Fibroblast of skin of right quadriceps (primary cell): ENCODE measurements around the gene ZNF408.

Source experiments
- DNase-seq: peaks from one replicate; pipeline ENCODE4 v3.0.0-alpha.2; 2013

ZNF408 gene

DNA sequence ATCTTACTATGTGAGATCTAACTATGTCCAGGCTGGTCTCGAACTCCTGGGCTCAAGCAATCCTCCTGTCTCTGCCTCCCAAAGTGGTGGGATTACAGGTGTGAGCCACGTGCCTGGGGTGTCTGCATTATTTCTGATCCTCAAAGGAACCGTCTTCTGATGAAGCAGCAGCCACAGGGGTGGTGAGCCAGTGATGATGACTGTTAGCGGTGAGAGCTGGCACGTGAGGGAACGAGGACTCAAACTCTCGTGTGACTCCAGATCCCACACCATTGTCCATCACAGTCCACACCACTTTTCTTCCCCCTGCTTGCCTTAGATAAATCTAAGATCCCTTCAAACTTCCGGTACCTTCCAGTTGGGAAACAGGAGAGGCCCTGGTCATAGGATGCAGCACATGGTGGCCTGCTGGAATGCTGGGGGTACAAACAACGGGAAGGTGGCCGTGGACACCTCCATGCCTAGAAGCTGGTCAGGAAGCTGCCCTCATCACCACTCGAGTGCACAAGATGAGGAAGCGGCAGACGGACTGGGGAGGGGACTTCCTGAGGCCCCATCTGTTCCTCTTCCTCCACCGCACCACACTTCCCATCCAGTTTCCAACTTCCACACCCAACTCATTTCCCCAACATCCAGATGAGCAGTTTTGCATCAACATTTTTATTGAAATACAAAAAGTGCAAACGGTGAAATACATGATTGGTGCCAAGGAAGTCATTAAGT is 24.2 kb upstream of the ZNF408 start:
- DNase-seq: no peak

DNA sequence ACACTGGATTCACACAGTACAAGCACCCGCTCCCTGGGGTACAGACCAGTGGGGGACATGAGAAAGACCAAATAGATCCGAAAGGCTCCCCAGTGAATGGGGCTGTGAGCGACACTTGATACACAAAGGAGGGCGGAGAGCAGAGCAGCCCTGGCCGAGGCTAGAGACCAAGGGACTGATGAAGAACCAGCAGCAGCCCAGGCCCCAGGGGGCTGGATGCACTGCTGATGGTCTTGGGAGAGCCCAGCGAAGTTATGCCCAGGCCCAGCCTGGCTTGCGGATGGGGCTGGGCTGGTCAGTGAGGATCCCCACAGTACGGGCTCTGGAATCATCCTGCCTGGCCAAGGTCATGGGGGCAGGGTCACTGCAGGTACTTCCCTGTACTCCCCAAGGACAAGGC is 23.7 kb upstream of the ZNF408 start:
- no peak for DNase-seq

DNA sequence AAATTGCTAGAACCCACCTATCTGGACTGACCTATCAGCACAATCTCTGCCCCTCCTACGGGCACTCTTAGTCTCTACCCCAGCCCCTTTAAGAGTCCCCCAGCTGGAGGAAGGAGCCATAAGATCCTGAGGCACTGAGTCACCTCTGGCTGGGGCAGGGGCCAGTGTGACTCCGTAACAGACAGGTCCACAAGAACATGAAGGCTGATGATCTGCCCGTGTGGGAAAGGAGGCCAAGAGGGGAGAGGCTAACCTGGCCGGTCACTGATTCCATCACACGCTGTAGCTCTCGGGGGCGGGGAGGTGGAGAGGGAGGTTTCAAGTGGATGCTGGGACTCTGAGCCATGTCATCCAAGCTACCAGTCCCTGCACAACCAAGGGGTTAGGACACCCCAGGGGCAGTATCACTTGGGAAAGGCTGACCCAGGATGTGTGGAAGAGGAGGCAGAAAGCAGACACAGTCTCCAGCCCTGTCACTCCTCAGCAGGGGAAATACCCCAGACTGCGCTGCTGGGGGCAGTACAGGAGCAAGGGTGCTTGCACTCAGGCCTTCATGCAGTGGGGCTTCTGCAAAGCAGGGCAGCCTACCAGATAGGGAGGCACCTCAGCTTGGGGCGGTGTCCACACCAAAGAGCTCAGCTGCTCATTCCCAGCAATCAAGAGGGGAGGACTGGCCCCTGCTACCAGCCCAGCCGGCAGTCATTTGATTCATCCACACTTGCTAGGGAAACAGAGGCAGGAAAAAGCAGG is 22.7 kb upstream of the ZNF408 start:
- no peak for DNase-seq

DNA sequence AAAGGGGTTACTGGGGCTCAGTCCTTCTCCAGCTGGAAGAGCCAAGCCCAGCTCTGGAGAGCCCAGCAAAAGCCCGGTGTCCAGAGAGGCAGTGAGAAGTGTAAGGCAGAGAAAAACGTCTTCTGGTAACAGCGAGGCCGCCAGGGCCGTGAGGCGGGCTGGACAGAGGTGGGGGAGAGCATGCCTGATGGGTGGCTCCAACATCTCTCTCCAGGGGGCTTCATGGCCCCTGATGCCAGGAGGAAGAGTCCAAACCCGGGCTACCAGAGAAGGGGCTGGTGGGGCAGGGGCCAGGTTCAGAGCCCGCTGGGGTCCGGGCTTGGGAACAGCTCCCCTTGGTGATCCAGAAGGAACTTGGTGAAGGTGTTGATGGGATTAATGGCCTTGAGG is 22.1 kb upstream of the ZNF408 start:
- DNase-seq: no peak

DNA sequence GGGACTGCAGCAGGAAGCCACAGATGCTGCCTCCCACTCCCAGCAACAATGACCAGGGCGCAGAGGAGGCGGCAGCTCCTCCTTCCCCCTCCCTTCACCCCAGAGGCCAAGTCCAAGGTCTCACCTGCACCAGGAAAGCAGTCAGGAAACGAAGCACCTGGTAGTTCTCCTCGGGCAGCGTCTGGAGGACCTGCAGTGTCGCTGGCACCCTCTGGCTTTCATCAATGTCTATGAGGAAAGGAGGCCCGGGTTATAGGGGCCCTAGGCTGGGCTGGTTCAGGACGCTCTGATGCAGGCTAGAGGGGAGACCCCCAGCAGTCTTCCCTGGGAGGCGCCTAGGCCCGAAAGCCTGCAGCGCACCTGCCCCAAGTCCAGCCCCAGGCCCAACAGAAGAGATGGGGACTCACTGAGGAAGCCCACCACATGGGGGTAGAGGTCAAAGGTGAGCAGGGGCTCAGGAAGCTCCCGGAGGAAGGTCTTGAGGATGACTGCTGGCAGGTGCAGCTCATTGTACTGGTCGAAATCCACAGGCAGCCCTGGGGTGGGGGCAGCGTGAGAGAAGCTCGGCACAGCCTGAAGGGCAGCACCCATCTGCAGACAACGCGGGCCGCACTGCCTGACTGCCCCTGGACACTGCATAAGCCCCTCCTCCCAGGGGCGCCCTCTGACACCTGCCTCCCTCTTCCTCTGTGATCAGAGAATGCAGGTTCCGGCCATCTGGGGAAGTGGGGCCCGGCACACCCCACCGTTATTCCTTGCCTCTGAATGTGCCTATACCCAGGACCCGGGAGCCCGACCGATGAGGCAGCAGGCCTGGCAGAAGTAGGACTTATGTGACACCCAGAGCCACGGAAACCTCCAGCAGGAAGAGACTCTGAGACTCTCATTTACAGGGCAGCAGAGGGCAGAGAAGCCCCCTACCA is 21.3 kb upstream of the ZNF408 start:
- no peak for DNase-seq

DNA sequence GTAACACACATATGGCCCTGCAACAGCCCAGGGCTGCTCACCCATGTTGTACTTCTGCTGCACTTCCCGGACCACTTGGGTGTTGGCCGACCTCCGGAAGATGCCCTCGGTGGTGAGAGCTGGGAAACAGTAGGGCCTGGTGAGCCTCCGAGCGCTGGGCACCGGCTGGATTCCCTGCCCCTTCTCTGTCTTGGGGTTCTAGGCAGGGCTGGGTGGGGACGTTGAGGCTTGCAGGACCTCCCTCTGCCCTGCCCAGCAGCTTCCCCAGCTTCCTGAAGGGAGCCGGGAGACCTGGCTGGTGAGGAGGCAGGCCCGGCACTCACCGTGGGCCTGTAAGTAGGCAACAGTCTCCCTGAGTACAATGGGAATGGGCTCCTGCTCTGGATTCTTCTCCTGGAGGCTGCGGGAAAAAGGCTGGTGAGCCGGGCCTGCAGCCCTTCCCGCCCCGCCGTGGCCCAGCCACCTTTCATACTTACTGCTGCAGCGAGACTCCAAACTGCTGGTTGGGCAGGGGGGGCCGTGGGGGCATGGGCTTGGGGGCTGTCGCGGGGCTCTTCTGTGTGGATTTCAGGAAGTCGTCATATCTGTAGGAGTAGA is 20.6 kb upstream of the ZNF408 start:
- DNase-seq: no peak

DNA sequence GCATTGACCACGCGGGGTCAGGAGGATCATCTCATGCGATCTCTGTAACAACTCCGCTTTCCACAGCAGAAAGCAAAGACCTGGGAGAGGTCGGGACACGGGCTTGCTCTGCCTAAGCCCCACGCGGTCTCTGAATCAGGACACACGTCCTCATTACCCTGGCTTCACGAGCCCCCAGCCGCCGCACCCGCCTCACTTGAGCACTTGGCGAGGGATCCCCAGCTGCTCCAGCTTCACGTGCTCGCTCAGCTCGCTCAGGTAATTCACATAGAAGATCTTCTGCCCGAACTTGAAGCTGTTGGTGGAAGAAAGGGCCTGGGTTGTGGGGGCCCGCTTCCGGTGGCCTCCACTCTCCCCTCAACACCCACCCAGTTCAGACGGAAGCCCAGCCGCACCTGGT is 20.0 kb upstream of the ZNF408 start:
- DNase-seq: no peak

DNA sequence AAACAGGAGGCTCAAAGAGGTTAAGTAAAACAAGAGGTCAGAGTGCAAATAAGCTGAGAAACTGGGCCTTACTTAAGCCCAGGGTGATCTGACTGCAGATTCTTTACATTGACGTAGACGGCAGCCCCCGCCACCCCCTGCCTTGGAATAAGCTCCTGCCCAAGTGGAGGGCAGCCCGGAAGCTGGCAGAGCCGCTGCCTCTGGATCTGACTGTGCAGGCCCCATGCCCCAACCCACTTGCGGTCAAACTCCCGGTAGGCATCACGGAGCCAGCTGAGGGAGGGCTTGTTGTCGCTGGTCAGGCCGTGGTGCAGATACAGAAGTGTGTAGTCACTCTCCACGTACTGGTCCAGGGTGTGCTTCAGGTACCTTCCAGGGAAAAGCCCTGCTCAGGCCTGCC is 19.0 kb upstream of the ZNF408 start:
- no peak for DNase-seq

DNA sequence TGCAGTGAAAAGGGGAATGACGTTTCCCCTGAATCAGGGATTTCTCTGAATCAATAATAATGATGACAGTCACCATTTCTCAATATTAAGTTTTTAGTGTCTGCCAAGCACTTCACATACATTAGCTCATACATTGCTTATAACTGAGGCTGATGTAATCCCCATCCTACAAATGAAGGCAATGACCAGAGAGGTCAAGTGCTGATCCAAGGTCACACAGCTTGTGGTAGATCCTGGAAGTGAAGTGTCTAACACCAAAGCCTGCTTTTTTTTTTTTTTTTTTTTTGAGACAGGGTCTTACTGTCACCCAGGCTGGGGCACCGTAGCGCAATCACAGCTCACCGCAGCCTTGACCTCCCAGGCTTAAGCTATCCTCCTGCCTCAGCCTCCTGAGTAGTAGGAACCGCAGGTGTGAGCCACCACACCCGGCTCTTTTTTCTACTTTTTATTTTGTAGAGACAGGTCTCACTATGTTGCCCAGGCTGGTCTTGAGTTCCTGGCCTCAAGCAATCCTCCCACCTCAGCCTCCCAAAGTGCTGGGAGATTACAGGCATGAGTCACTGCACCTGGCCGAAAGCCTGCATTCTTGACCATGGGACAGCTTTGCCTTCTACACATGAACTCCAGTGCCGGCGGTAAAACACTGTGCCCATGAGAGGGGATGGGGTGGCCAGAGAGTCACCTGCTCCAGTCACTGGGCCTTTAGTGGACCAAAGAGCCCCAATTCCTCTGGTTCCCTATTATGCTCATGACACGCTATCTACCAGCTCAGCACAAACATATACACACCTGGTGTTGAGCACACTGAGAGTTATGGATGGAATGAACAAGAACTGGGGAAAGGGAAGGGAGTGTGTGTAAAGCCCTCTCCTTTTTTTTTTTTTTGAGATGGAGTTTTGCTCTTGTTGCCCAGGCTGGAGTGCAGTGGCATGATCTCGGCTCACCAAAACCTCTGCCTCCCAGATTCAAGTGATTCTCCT is 17.8 kb upstream of the ZNF408 start:
- no peak for DNase-seq

DNA sequence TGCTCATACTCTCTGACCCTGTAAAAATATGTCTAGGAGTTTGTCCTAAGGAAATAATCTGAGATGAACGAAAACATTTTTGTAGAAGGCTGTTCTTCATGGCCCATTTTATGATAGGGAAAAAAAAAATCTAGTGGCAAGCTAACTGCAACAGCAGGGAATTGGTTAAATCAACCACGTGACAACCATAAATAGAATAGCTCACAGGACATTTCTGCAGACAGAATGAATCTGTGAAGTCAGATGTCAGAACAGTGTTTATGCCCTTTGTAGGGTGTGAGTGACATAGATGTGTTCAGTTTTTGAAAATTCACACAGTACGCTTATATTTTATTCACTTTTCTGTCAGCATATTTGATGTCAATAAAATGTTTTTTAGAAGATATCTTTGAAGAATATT is 16.5 kb upstream of the ZNF408 start:
- no peak for DNase-seq

DNA sequence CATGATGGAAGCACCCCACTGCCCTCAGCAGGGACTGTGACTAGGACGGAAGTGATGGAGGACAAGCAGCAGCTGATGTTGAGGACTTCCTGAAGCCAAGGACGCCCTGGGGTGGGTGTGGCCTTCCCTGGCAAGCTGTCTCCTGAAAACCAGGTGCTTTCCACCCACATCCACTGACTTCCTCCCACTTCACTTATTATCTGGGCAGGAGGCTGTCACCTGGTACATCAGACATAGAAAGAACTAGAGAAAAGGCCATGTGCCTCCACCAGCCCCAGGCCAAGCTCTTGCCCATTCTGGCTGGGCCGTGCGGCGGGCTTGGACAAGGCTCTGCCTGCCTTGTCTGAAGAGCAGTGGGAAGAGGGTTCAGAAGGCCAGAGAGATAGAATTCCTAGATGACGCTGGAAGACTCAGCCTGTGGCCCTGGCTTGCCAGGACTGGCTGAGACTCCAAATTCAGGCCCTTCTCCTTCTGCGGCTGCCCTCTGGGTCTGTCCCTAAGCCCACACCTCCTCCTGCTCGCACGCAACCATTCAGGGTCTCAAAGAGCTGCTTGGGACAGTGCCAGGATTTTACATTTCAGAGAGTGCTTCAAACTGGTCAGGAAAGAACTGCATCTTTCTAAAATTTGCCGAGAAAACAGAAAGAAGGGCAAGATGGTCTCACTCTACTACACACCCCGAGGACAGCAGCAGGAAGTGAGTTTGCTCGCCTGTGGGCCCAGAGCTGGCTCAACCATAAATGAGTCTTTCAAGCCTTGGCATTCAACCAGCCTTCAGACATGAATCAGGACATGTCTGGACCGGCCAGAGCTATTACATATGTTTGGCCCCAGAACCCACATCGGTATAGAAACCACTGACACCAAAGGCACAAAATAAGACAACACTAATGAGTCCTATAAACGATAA is 13.7 kb upstream of the ZNF408 start:
- peak; percentile 17 for DNase-seq

DNA sequence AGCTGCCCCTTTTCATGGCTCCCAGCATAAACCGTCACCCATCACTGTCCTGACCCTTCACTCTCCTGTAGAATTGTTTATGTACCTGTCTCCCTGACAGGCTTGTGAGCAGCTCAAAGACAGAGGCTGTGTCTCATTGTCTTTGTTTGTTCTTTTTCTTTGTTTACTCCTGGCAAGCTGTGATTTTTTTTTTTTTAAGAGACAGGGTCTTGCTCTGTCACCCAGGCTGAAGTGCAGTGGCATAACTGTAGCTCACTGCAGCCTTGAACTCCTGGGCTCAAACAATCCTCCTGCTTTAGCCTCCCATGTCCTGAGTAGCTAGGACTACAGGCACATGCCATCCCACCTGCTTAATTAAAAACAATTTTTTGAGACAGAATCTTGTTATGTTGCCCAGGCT is 10.1 kb upstream of the ZNF408 start:
- DNase-seq: no peak

DNA sequence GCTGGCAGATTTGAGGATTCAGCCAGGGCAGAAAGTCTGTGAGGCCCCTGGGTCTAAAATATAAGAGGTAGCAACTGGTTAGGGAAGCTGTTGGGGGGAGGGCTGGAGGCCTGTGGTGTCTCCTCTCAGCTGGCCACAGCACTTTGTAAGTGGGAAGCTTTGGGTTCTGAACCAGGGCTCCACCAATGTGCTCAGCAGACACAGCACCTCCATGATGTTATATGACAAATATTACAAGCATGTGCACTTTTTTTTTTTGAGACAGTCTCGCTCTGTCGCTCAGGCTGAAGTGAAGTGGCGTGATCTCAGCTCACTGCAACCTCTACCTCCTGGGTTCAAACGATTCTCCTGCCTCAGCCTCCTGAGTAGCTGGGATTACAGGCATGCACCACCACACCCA is 8.4 kb upstream of the ZNF408 start:
- DNase-seq: peak; percentile 26

DNA sequence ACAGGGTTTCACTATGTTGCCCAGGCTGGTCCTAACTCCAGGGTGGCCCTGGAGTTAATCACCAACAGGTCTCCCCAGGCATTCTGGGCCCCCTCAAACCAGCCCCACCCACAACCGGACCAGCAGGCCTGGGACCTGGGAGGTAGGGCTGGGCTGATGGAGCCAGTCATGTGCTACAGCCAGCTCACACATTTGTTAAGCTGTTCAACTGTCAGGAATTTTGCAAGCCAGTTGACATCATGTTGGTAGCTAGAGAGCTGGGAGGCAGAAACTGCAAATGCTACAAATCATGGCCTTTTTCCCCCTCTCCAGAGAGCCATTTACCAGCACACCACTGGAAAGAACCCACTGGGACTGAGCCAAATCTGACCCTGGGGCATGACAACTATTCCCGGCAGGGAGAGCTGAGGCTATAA is 7.2 kb upstream of the ZNF408 start:
- peak; percentile 39 for DNase-seq

DNA sequence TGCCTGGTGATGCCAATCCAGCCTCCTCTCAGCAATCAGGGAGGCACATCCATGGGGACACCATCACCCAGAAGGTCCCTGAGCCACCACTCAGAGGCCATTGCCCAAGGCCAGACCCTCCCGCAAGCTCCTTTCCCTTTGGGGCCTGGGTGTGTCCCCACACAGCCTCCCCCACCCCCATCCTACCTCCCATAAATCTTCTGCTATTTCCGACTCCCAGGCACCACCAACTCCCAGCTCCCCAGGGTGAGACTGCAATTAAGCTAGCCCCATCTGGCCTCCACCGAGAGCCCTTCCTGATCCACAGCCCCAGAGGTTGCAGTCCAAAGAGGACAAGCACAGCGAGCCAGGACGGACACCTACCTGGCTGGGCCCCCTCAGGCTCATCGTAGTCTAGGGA is 6.8 kb upstream of the ZNF408 start:
- DNase-seq: no peak

DNA sequence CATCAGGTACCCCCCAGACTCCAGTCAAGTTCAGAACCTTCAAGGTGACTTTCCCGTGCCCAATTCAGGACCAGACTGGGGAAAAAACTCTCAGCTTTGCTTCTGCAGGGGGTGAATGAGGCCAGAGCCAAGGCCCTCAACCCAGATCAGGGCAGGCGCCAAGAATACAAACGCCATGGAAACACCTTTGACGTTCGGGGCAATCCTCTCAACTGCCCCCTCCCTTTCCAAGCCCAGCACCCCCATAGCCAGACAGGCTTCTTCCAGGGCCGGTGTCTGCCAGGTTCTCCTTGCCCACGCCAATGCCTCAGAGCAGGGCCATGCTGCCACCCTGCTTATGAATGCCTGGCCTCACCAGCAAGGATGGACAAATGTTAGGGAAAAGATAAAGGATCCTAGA is 6.2 kb upstream of the ZNF408 start:
- no peak for DNase-seq

DNA sequence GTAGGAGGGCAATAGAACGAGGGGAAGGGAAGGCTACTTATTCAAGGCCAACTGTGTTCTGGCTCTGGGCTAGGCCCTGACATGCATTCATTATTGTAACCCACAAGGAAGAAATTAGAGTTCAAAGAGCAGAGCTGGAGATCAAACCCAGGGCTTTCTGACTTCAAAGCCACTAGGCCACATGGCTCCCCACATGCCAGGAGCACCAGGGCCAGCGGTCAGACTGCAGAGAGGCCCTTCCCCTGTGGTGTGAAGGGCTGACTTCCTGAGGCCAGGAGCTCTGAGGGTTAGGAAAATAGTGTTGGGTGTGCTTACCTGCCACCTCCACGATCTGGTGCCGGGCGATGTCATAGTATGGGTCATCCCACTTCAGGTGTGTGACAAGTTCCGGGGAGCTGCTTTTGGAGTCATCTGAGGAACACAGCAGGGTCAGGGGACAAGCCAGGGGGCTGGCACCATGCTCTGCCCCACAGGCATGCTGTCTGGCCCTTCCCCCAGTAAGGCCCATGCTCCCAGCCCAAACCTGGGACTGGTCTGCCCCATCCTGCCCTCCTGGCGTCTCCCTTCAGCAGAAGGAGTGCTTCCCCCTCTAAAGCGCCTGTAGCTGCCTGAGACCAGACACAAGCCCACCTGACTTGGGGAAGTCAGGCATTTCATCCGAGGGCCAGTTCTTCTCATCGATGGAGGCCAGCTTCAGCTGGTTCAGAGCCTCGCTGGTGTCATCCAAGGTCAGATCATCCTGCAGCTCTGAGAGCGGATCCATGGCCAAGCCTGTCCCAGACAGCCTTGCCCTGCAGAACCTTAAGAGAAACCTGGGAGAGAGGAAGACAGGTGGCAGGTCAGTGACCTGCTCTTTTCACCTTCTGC is 5.3 kb upstream of the ZNF408 start:
- DNase-seq: no peak

DNA sequence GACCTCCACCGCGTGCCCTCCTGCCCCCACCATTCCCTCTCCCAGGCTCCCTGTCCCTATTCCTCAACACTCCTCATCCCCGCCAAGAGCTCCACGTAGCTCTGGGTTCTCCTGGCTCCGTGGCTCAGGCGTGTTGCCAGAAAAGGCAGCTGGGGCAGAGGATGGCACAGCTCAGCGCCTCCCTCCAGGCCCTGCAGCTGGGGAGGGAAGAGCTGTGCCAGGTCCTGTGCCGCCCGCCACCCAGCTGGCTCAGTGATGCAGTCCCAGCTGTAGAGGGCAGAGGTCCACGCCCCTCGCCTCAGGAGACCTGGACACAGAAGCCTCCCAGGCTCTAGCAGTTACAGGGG is 4.6 kb upstream of the ZNF408 start:
- no peak for DNase-seq

DNA sequence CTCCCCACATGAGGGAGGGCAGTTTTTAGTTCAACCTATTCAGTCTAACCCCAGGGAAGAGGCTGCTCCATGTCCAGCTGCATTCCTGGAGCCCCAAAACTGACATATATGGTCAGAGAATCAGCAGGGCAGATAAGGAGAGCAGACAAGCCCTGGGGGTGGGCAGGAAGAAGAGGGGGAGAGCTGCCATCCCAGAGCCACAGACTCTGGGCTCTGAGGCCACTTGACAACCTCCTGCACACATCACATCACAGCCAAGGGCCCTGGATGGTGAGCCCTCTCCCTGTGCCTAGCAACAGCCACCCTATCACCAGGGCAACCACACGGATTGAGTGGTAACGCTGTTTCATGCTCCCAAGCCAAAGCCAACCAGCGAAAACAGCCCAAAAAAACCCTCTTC is 3.5 kb upstream of the ZNF408 start:
- DNase-seq: no peak

DNA sequence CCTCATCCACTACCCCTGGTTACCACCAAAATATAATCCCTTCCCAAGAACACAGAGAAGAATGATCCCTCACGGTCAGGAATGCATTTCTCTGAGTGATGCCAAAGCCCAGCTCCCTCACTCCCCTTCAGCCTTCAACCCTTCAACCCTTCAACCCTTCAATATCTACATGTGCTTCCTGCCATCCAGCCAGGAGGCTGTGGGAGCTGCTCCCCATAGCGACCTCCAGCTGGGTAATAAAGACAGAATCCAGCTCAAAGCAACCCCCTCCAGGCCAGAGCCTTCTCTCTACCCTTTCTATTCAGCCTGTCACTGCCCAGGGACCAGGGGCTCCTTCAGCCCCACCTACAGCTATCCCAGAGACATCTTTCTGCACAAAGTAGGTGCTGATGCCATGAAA is 3.1 kb upstream of the ZNF408 start:
- no peak for DNase-seq
